Tibial nerve (tissue), 4 donors: ENCODE results near the gene HKDC1. TPM values are rescaled to one million over a fixed set of nuclear protein-coding genes. Genes with fewer than 3 reads are reported as not detected.

Experiments used
- DNase-seq, 2 donors: peaks; one replicate each; pipeline ENCODE4 v3.0.0-alpha.2; 2019; ENCODE audit warnings: low spot score in 2 of 2
- H3K27ac ChIP-seq, 4 donors: fragments of 200-600 bp; sonication (generic) in 3 of 4; one replicate each; pipeline ENCODE4 v1.5.1; 2017 to 2019; ENCODE audit warnings: mild to moderate bottlenecking in 1 of 4
- H3K27me3 ChIP-seq, 2 donors: fragments of 200-600 bp; sonication (generic) in 1 of 2; one replicate each; pipeline versions ENCODE4 v1.5.1 to v1.6.0; 2017 to 2019
- H3K36me3 ChIP-seq, 3 donors: fragments of 200-600 bp; sonication (generic); one replicate each; pipeline ENCODE4 v1.5.1; 2018 to 2019
- H3K4me1 ChIP-seq, 4 donors: fragments of 200-600 bp; sonication (generic) in 3 of 4; one replicate each; pipeline ENCODE4 v1.5.1; 2017 to 2019
- H3K4me3 ChIP-seq, 4 donors: fragments of 200-600 bp; sonication (generic) in 3 of 4; one replicate each; pipeline ENCODE4 v1.5.1; 2017 to 2019; ENCODE audit warnings: mild to moderate bottlenecking in 1 of 4, moderate library complexity in 1 of 4
- H3K9me3 ChIP-seq, 4 donors: fragments of 200-600 bp; sonication (generic) in 3 of 4; one replicate each; pipeline ENCODE4 v1.5.1; 2017 to 2019
- CTCF ChIP-seq, 5 experiments: fragments of 200-600 bp in 3 of 5; fragments of 450-650 bp in 2 of 5; sonication (generic) in 3 of 5; IDR thresholded peaks; one replicate each; pipeline ENCODE4 v1.5.1; 2016 to 2019; ENCODE audit warnings: antibody characterized with exemption in 5 of 5, mild to moderate bottlenecking in 3 of 5, moderate library complexity in 2 of 5
- EP300 ChIP-seq, 2 donors: sonication (generic); formaldehyde crosslinking; IDR thresholded peaks; one replicate each; pipeline ENCODE4 v1.6.1; 2017; ENCODE audit warnings: antibody characterized with exemption in 2 of 2, mild to moderate bottlenecking in 1 of 2
- POLR2A ChIP-seq, 2 donors: fragments of 450-650 bp; IDR thresholded peaks; one replicate each; pipeline ENCODE4 v1.6.1; 2017; ENCODE audit warnings: antibody characterized with exemption in 2 of 2, mild to moderate bottlenecking in 2 of 2, moderate library complexity in 2 of 2
- WGBS, 2 donors: methylation state at CpG; one replicate each; pipeline ENCODE4 v1.1.5; 2018; 5-methylcytosine and 5-hydroxymethylcytosine counted together
- total RNA-seq, 4 donors: library from RNA; depleted of rRNA; stranded (reverse); fragments of >200 nt; gene quantifications; one replicate each; pipeline ENCODE4 v1.1.0, GENCODE V29; 2016

HKDC1 gene
- total RNA-seq, 4 donors from 2014 or later: 4.8 to 11.1 (median 5.5) TPM

DNA sequence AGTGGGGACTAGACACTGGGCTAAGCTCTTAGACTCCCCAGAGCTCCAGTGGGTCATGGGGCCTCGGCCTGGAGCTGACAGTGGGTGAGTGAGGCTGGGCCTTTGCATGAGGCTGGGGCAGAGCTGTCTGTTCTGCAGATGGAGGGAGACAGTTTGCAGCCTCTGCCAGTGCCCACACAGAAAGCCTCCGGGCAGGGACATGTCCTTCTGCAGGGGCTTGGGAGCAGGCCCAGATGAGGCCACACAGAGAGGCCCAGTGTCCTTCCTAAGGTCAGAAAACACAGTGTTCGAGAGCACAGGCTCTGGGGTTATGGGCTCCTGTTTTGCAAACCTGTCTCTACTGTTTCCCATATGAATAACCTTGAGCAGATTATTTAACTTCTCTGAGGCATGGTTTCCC, 33.0 kb downstream of the HKDC1 start:
- no peak overlapping the region for H3K4me3 ChIP-seq
- DNase-seq: no peak
- no peak for TF ChIP-seq EP300 (IDR thresholded peaks at IDR 0.05)
- no peak for TF ChIP-seq CTCF (IDR thresholded peaks at IDR 0.05)
- no peak for TF ChIP-seq POLR2A (IDR thresholded peaks at IDR 0.05)
- H3K36me3 ChIP-seq: peaks cover 0 to 18% (median 0%) of the 10 kb centered on the region in 3 donors
- H3K27me3 ChIP-seq: no peaks in the 10 kb centered on the region
- H3K9me3 ChIP-seq: peaks cover 0 to 4% (median 0%) of the 10 kb centered on the region in 4 donors
- no peaks in the 10 kb centered on the region for H3K4me1 ChIP-seq
- no peak overlapping the region for H3K27ac ChIP-seq
- WGBS, 2 donors: 47 to 79% methylated on average over 3 of the region's 3 CpGs

GRCh38 chr10:69254877-69255276, 34.7 kb downstream of the HKDC1 start:
- DNase-seq: no peak
- no peak overlapping the region for H3K4me3 ChIP-seq
- H3K4me1 ChIP-seq: no peaks in the 10 kb centered on the region
- H3K27ac ChIP-seq: no peak overlapping the region
- no peaks in the 10 kb centered on the region for H3K27me3 ChIP-seq
- 73% methylated on average over 7 of the region's 7 CpGs for WGBS, 2 donors
- no peak for TF ChIP-seq POLR2A (IDR thresholded peaks at IDR 0.05)
- no peak for TF ChIP-seq CTCF (IDR thresholded peaks at IDR 0.05)
- TF ChIP-seq EP300 (IDR thresholded peaks at IDR 0.05): no peak
- H3K9me3 ChIP-seq: peaks cover 0 to 4% (median 0%) of the 10 kb centered on the region in 4 donors
- H3K36me3 ChIP-seq: peaks cover 0 to 17% (median 0%) of the 10 kb centered on the region in 3 donors

DNA sequence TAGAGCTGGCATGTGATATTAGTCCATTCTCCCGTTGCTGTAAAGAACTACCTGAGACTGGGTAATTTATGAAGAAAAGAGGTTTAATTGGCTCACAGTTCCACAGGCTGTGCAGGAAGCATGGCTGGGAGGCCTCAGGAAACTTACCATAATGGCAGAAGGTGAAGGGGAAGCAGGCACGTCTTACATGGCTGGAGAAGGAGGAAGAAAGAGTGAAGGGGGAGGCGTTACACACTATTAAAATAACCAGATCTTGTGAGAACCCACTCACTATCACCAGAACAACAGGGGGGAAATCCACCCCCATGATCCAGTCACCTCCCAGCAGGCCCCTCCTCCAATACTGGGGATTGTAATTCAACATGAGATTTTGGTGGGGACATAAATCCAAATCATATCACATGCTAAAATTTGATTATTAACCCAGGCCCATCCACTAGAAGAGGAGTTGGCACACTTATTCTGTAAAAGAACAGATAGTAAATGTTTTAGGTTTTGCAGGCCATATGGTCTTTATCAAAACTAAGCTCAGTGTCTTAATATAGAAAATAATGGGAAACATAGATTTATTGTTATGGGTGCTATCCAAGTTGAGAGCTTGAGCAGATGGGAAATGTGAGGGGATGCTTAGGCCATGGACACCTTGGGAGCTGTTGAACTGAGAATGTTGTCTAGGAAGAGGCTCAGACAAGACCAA, 39.6 kb downstream of the HKDC1 start:
- WGBS, 2 donors: 76 to 81% methylated on average over 3 of the region's 3 CpGs
- Histone ChIP-seq H3K27me3 (no peaks in the 10 kb centered on the region), H3K36me3 (no peaks in the 10 kb centered on the region), H3K4me3 (no peak overlapping the region), H3K4me1 (no peaks in the 10 kb centered on the region), H3K27ac (no peak overlapping the region), H3K9me3 (no peaks in the 10 kb centered on the region)
- no peak for DNase-seq
- TF ChIP-seq EP300 (IDR thresholded peaks at IDR 0.05): no peak
- TF ChIP-seq POLR2A (IDR thresholded peaks at IDR 0.05): no peak
- TF ChIP-seq CTCF (IDR thresholded peaks at IDR 0.05): no peak

GRCh38 chr10:69261184-69261583, 41.1 kb downstream of the HKDC1 start:
- TF ChIP-seq POLR2A (IDR thresholded peaks at IDR 0.05): no peak
- H3K36me3 ChIP-seq: no peaks in the 10 kb centered on the region
- no peaks in the 10 kb centered on the region for H3K9me3 ChIP-seq
- H3K27me3 ChIP-seq: no peaks in the 10 kb centered on the region
- H3K27ac ChIP-seq: no peak overlapping the region
- no peak for DNase-seq
- no peak overlapping the region for H3K4me3 ChIP-seq
- H3K4me1 ChIP-seq: no peaks in the 10 kb centered on the region
- WGBS, 2 donors: 87 to 93% methylated on average over 8 of the region's 8 CpGs

- no peak for TF ChIP-seq CTCF (IDR thresholded peaks at IDR 0.05)
- TF ChIP-seq POLR2A (IDR thresholded peaks at IDR 0.05): no peak
- no peak for TF ChIP-seq EP300 (IDR thresholded peaks at IDR 0.05)
- no peak for DNase-seq
- 83 to 85% methylated on average over 3 of the region's 3 CpGs for WGBS, 2 donors
- Histone ChIP-seq H3K36me3 (no peaks in the 10 kb centered on the region), H3K27me3 (no peaks in the 10 kb centered on the region), H3K9me3 (no peaks in the 10 kb centered on the region), H3K4me3 (no peak overlapping the region), H3K4me1 (no peaks in the 10 kb centered on the region), H3K27ac (no peak overlapping the region)
These were observed 42.2 kb downstream of the HKDC1 start for GRCh38 chr10:69262292-69262751.
